Spleen (tissue), 7 donors: ENCODE results near the gene RSPRY1.

Source experiments
- CTCF ChIP-seq, 11 experiments: fragments of 200-600 bp in 7 of 11; fragments of 450-650 bp in 4 of 11; sonication (generic) in 4 of 11; IDR thresholded peaks in 8 of 11; conservative IDR thresholded peaks in 3 of 11; 1 replicate in 7 of 11; 2 replicates in 4 of 11; pipeline versions ENCODE4 v1.4.0 to v1.8.0; 2016 to 2021; ENCODE audit warnings: antibody characterized with exemption in 11 of 11, inconsistent platforms in 4 of 11, mild to moderate bottlenecking in 1 of 11
- POLR2A ChIP-seq, 3 donors: fragments of 450-650 bp; IDR thresholded peaks; one replicate each; pipeline ENCODE4 v1.5.1; 2017; ENCODE audit warnings: antibody characterized with exemption in 3 of 3, mild to moderate bottlenecking in 1 of 3
- POLR2AphosphoS5 ChIP-seq, 3 donors: sonication (generic); formaldehyde crosslinking; IDR thresholded peaks; one replicate each; pipeline ENCODE4 v1.5.1; 2017; ENCODE audit warnings: antibody characterized with exemption in 3 of 3
- donor health status: DM: no; HTN: no; CAD: no; lungs with moderate emphysema.
- donor health status: DM: no; HTN: no; CAD: no.
- donor health status: DM: no; HTN: no; CAD: no.

- TF ChIP-seq CTCF (IDR thresholded peaks at IDR 0.05 in 8 of 11, conservative IDR thresholded peaks at IDR 0.05 in 3 of 11): no peak
- no peak for TF ChIP-seq POLR2AphosphoS5 (IDR thresholded peaks at IDR 0.05)
- no peak for TF ChIP-seq POLR2A (IDR thresholded peaks at IDR 0.05)
Measured at GRCh38 chr16:57169327-57169726, 16.8 kb upstream of the RSPRY1 start.
